PC-3 (cell line): ENCODE results near the gene NDUFS5. TPM values are rescaled to one million over a fixed set of nuclear protein-coding genes. Genes with fewer than 3 reads are reported as not detected.

ENCODE experiments used
- ATAC-seq: fragments of 200-7000 bp; cut with Tn5 transposase; 2 replicates; pipeline ENCODE4 v1.9.1; 2020; ENCODE audit warnings: mild to moderate bottlenecking, moderate library complexity
- BruUV-seq: library from RNA; stranded (reverse); fragments of 400-500 nt; replicated peaks from 2 replicates; lab custom pipeline; 2021; lab: Mats Ljungman, UMichigan
- CTCF ChIA-PET: fragments of 300-600 bp; sonication (Branson Sonifier 250); formaldehyde crosslinking; loops from one replicate; lab custom pipeline; 2022; ENCODE audit warnings: antibody characterized with exemption; lab: Charles Lee
- POLR2A ChIA-PET: fragments of 300-600 bp; sonication (Branson Sonifier 250); formaldehyde crosslinking; loops from one replicate; lab custom pipeline; 2022; ENCODE audit warnings: antibody characterized with exemption; ENCODE audit not compliant: unreplicated experiment; lab: Charles Lee
- DNase-seq: peaks from one replicate; pipeline ENCODE4 v3.0.0-alpha.2; 2015
- H2AFZ ChIP-seq: fragments of 300-600 bp; sonication (generic); 2 replicates; pipeline ENCODE4 v1.6.0; 2016; ENCODE audit warnings: antibody characterized with exemption, low read length
- H3F3A ChIP-seq: fragments of 300-600 bp; sonication (generic); one replicate; pipeline ENCODE4 v1.6.0; 2017; ENCODE audit warnings: antibody characterized with exemption, low read length, control low read depth, mild to moderate bottlenecking; ENCODE audit not compliant: unreplicated experiment
- H3K27ac ChIP-seq: fragments of 300-600 bp; sonication (generic); 2 replicates; pipeline ENCODE4 v1.5.1; 2016; ENCODE audit warnings: mild to moderate bottlenecking, low read length
- H3K27me3 ChIP-seq: fragments of 300-600 bp; sonication (generic); 2 replicates; pipeline ENCODE4 v1.6.1; 2016; ENCODE audit warnings: low read length, mixed read lengths
- H3K36me3 ChIP-seq: fragments of 300-600 bp; sonication (generic); 2 replicates; pipeline ENCODE4 v1.6.1; 2016; ENCODE audit warnings: low read depth, mixed run types, low read length, mixed read lengths
- H3K4me1 ChIP-seq: fragments of 300-600 bp; sonication (generic); 2 replicates; pipeline ENCODE4 v1.5.1; 2016; ENCODE audit warnings: low read length; ENCODE audit not compliant: insufficient read depth
- H3K4me2 ChIP-seq: fragments of 300-600 bp; sonication (generic); 2 replicates; pipeline ENCODE4 v1.6.0; 2016; ENCODE audit warnings: low read length
- H3K4me3 ChIP-seq: fragments of 300-600 bp; sonication (generic); 2 replicates; pipeline ENCODE4 v1.5.1; 2016; ENCODE audit warnings: mild to moderate bottlenecking, low read length, mixed read lengths
- H3K79me2 ChIP-seq: fragments of 300-600 bp; sonication (generic); 2 replicates; pipeline ENCODE4 v1.6.1; 2017; ENCODE audit warnings: low read length, mixed read lengths
- H3K9ac ChIP-seq: fragments of 300-600 bp; sonication (generic); 2 replicates; pipeline ENCODE4 v1.6.0; 2016; ENCODE audit warnings: mild to moderate bottlenecking, low read length
- H3K9me2 ChIP-seq: fragments of 300-600 bp; sonication (generic); replicated peaks from 2 replicates; pipeline ENCODE4 v1.6.1; 2016; ENCODE audit warnings: mixed run types, low read length, mixed read lengths
- H3K9me3 ChIP-seq: fragments of 300-600 bp; sonication (generic); 2 replicates; pipeline ENCODE4 v1.6.1; 2016; ENCODE audit warnings: low read length, mixed read lengths
- H4K20me1 ChIP-seq: fragments of 300-600 bp; sonication (generic); 2 replicates; pipeline ENCODE4 v1.6.1; 2016; ENCODE audit warnings: low read length, mixed read lengths
- CTCF ChIP-seq: fragments of 300-600 bp; sonication (generic); conservative IDR thresholded peaks from 2 replicates; pipeline ENCODE4 v1.5.1; 2017; ENCODE audit warnings: antibody characterized with exemption, low read depth, mild to moderate bottlenecking, low read length
- EZH2 ChIP-seq: fragments of 300-600 bp; sonication (generic); IDR thresholded peaks from one replicate; pipeline ENCODE4 v1.6.1; 2017; ENCODE audit warnings: antibody characterized with exemption, mild to moderate bottlenecking, low read length; ENCODE audit not compliant: unreplicated experiment
- EZH2phosphoT487 ChIP-seq: fragments of 300-600 bp; sonication (generic); IDR thresholded peaks from 2 replicates; pipeline ENCODE4 v1.6.1; 2018; ENCODE audit warnings: mild to moderate bottlenecking, antibody characterized with exemption, low read length, borderline replicate concordance
- intact Hi-C: fragments of 100-400 bp; cut with micrococcal nuclease; formaldehyde crosslinking; loops from 2 replicates; pipeline ENCODE4 v1.9.0; 2023
- total RNA-seq: library from RNA; depleted of rRNA; stranded (reverse); fragments of >200 nt; gene quantifications from 2 replicates; pipeline ENCODE4 v1.2.3, GENCODE V29; 2014

NDUFS5 gene
- total RNA-seq, 1 experiment from 2014 or later = 864 TPM

DNA sequence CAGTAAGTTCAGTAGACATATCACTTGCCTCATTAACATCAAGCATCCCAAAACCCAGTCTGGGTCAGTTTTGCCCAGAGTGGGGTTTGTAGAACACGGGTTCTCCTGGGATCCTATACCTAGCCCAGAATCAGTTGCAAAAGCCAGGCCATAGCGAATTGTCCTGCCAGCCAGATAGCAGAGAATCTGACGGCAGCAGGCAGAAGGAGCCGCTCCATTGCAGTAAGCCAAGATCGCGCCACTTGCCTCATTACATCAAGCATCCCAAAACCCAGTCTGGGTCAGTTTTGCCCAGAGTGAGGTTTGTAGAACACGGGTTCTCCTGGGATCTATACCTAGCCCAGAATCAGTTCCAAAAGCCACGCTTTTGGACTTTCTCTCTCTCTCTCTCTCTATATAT is 19.1 kb downstream of the NDUFS5 start:
- Histone ChIP-seq H3K9ac (no peak overlapping the region), H3F3A (no peaks in the 10 kb centered on the region), H4K20me1 (no peaks in the 10 kb centered on the region), H3K4me1 (no peaks in the 10 kb centered on the region), H3K4me3 (no peak overlapping the region), H3K9me3 (no peaks in the 10 kb centered on the region), H3K36me3 (no peaks in the 10 kb centered on the region), H3K4me2 (no peak overlapping the region), H3K9me2 (no peaks in the 10 kb centered on the region), H3K27me3 (no peaks in the 10 kb centered on the region), H3K27ac (no peak overlapping the region), H2AFZ (no peak overlapping the region), H3K79me2 (no peaks in the 10 kb centered on the region)
- CTCF ChIA-PET = no interaction called here
- no TSS peak for BruUV-seq
- DNase-seq (no peak), ATAC-seq (no peak)
- no peak for TF ChIP-seq EZH2
- TF ChIP-seq EZH2phosphoT487 = no peak
- TF ChIP-seq CTCF = no peak
- POLR2A ChIA-PET = no interaction called here
- intact Hi-C loops = no loop called here

GRCh38 chr1:39046613-39047210 is 20.6 kb downstream of the NDUFS5 start:
- POLR2A ChIA-PET = no interaction called here
- Histone ChIP-seq H3K9ac (no peak overlapping the region), H3K27me3 (no peaks in the 10 kb centered on the region), H2AFZ (no peak overlapping the region), H3K9me3 (no peaks in the 10 kb centered on the region), H3K4me2 (no peak overlapping the region), H3K27ac (no peak overlapping the region), H3K4me1 (no peaks in the 10 kb centered on the region), H3F3A (no peaks in the 10 kb centered on the region), H3K4me3 (no peak overlapping the region), H3K36me3 (no peaks in the 10 kb centered on the region), H3K79me2 (no peaks in the 10 kb centered on the region), H3K9me2 (no peaks in the 10 kb centered on the region), H4K20me1 (no peaks in the 10 kb centered on the region)
- ATAC-seq = no peak
- TF ChIP-seq EZH2phosphoT487 (no peak), CTCF (no peak), EZH2 (no peak)
- intact Hi-C loops = no loop called here
- CTCF ChIA-PET = no interaction called here
- no TSS peak for BruUV-seq
- DNase-seq = no peak

DNA sequence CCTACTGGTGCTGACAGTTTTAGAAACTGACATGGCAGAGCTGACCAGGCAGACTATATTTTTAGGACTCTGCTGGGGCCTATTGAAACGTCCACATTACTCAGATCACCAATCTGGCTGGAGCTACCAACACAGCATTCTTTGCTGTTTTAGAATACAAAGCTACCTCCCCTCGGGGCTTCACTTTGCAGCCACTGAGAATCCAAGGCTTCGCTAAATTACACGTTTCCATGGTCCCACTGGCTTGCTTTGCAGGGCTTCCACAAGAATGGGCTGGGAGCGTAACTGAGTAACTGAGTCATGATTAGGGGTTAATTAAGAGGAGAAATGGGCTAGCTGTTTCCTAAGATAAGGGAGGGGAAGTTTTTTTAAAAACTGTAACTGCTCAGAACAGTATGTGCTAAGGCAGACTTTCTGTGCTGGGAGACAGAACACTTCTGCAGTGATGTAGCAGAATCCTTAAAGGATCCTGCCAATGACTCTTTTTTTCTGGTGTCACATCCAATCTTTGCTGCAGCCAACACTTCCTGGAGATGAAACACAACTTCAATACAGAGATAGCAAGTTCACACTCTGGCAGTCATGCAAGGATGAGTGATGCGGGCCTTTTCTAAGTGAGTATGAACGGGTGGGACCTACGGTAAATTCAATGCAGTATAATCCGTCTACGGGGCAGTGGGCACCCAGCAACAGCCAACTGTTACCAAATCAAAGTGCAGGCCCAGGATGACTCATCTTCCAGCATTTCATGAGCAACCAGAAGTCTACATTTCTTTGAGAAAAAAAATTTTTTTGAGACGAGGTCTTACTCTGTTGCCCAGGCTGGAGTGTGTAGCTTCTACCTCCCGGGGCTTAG is 21.5 kb downstream of the NDUFS5 start:
- Histone ChIP-seq H3K4me1 (no peaks in the 10 kb centered on the region), H3F3A (no peaks in the 10 kb centered on the region), H3K4me3 (no peak overlapping the region), H3K9me2 (no peaks in the 10 kb centered on the region), H4K20me1 (no peaks in the 10 kb centered on the region), H3K36me3 (no peaks in the 10 kb centered on the region), H3K4me2 (no peak overlapping the region), H3K27ac (no peak overlapping the region), H3K27me3 (no peaks in the 10 kb centered on the region), H3K9me3 (no peaks in the 10 kb centered on the region), H3K79me2 (no peaks in the 10 kb centered on the region), H2AFZ (no peak overlapping the region), H3K9ac (no peak overlapping the region)
- DNase-seq = peak; percentile 20
- TF ChIP-seq CTCF (no peak), EZH2phosphoT487 (no peak), EZH2 (no peak)
- no peak for ATAC-seq
- intact Hi-C loops = no loop called here
- no TSS peak for BruUV-seq
- CTCF ChIA-PET = no interaction called here
- POLR2A ChIA-PET = no interaction called here
